ENCODE data around the gene TSPEAR. TPM values are rescaled to one million over a fixed set of nuclear protein-coding genes. Genes with fewer than 3 reads are reported as not detected.

Gene TSPEAR
- total RNA-seq, 2 donors from 2014 or later = 1.5 to 6.0 TPM

DNA sequence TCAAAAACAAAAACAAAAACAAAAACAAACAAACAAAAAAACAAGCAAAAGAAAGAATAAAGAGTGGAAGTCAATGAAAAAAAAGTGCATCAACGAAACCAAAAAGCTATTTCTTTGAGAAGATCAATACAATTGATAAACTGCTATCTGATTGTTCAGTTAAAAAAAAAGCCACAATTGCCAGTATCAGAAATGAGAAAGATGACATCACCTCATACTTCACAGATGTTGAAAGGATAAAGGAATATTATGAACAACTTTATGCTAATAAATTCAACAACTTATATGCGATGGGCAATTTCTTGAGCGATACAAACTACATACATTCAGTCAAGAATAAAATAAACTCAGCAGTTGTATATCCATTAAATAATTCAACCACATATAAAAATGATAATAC, 258.3 kb downstream of the TSPEAR start:
- H3K9me3 Mint-ChIP-seq = peaks cover 5% of the 10 kb centered on the region
- peaks cover 6% of the 10 kb centered on the region for H3K36me3 Mint-ChIP-seq (ENCODE audit: low read depth)
- H3K4me1 ChIP-seq (ENCODE audit: control insufficient read depth, insufficient read depth, low read length) = peaks cover 15% of the 10 kb centered on the region
- 96 to 97% methylated on average over 2 of the region's 3 CpGs for WGBS, 2 experiments (ENCODE audit: insufficient coverage in 1 of 2, insufficient read length in 1 of 2)
- peaks cover 36% of the 10 kb centered on the region for H3K36me3 ChIP-seq (ENCODE audit: control insufficient read depth, insufficient read depth, low read length)
- DNase-seq = no peak
- peaks cover 17% of the 10 kb centered on the region for H3K27me3 Mint-ChIP-seq (ENCODE audit: insufficient read depth)
- no peaks in the 10 kb centered on the region for H3K27me3 ChIP-seq (ENCODE audit: control insufficient read depth, insufficient read depth, low read length, poor library complexity, severe bottlenecking)
- TF ChIP-seq, protein P1, sequence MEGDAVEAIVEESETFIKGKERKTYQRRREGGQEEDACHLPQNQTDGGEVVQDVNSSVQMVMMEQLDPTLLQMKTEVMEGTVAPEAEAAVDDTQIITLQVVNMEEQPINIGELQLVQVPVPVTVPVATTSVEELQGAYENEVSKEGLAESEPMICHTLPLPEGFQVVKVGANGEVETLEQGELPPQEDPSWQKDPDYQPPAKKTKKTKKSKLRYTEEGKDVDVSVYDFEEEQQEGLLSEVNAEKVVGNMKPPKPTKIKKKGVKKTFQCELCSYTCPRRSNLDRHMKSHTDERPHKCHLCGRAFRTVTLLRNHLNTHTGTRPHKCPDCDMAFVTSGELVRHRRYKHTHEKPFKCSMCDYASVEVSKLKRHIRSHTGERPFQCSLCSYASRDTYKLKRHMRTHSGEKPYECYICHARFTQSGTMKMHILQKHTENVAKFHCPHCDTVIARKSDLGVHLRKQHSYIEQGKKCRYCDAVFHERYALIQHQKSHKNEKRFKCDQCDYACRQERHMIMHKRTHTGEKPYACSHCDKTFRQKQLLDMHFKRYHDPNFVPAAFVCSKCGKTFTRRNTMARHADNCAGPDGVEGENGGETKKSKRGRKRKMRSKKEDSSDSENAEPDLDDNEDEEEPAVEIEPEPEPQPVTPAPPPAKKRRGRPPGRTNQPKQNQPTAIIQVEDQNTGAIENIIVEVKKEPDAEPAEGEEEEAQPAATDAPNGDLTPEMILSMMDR (conservative IDR thresholded peaks at IDR 0.05) = no peak
- H3K4me3 ChIP-seq (ENCODE audit: low read length) = peak overlapping the region; percentile 83
- H3K27ac Mint-ChIP-seq = no peak overlapping the region
- peaks cover 28% of the 10 kb centered on the region for H3K9me3 ChIP-seq (ENCODE audit: control insufficient read depth, low read length)
- no peak overlapping the region for H3K4me3 Mint-ChIP-seq
- no peak overlapping the region for H3K9ac ChIP-seq (ENCODE audit: extremely low read depth, low read length, poor library complexity, severe bottlenecking)
- no peak overlapping the region for H3K27ac ChIP-seq (ENCODE audit: low read depth, low read length)
- H3K4me1 Mint-ChIP-seq = peaks cover 5% of the 10 kb centered on the region

DNA sequence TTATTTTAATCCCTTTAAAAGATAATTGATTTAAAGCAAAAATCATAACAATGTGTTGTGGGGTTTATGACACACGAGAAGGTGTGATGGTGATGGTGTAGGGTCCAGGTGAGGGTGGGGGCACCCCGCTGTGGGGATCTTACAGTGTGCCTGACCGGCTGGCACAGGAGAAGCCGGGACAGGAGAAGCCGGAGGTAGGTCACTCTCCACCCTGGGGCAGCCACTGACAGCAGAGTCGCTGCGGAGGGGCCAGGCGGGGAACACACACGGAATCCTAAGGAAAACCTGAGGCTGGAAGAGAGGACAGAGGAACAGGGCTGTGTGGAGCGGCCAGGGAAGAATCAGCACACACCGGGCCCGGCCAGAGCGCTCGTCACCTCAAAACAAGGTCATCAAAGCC, 260.4 kb downstream of the TSPEAR start:
- no peak overlapping the region for H3K4me3 Mint-ChIP-seq
- peaks cover 5% of the 10 kb centered on the region for H3K4me1 Mint-ChIP-seq
- no peak overlapping the region for H3K27ac Mint-ChIP-seq
- H3K36me3 Mint-ChIP-seq (ENCODE audit: low read depth) = no peaks in the 10 kb centered on the region
- H3K9me3 Mint-ChIP-seq = peaks cover 5% of the 10 kb centered on the region
- Histone ChIP-seq H3K9me3 (ENCODE audit: control insufficient read depth, low read length) (peaks cover 28% of the 10 kb centered on the region), H3K36me3 (ENCODE audit: control insufficient read depth, insufficient read depth, low read length) (peaks cover 26% of the 10 kb centered on the region), H3K27ac (ENCODE audit: low read depth, low read length) (no peak overlapping the region), H3K27me3 (ENCODE audit: control insufficient read depth, insufficient read depth, low read length, poor library complexity, severe bottlenecking) (no peaks in the 10 kb centered on the region), H3K4me1 (ENCODE audit: control insufficient read depth, insufficient read depth, low read length) (peaks cover 10% of the 10 kb centered on the region), H3K4me3 (ENCODE audit: low read length) (no peak overlapping the region), H3K9ac (ENCODE audit: extremely low read depth, low read length, poor library complexity, severe bottlenecking) (no peak overlapping the region)
- TF ChIP-seq, protein P1 (conservative IDR thresholded peaks at IDR 0.05) = no peak
- peaks cover 17% of the 10 kb centered on the region for H3K27me3 Mint-ChIP-seq (ENCODE audit: insufficient read depth)
- DNase-seq = peak; percentile 33
- WGBS, 2 experiments (ENCODE audit: insufficient coverage in 1 of 2, insufficient read length in 1 of 2) = 94 to 96% methylated on average over 13 to 14 of the region's 14 CpGs

DNA sequence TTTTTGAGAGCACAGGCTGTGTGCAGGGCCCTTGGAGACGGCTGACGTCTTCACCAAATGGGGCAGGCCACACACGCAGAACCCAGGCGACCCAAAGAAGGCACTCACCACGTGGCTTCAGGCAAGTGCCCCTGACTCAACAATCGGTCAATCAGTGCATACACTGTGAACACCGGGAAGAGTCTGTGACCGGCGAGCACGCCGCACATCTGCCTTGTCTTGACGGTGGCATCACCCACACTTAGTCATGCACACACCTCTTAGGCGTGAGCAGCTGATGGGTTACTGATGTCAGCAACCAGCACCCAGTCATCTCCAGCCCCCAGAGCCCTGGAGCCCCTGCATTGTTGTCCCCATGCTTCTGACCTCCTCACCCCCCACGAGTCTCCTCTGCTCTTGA, 261.0 kb downstream of the TSPEAR start:
- H3K9me3 Mint-ChIP-seq = peaks cover 5% of the 10 kb centered on the region
- TF ChIP-seq, protein P1 (conservative IDR thresholded peaks at IDR 0.05) = no peak
- peaks cover 5% of the 10 kb centered on the region for H3K4me1 Mint-ChIP-seq
- H3K27me3 ChIP-seq (ENCODE audit: control insufficient read depth, insufficient read depth, low read length, poor library complexity, severe bottlenecking) = no peaks in the 10 kb centered on the region
- H3K4me1 ChIP-seq (ENCODE audit: control insufficient read depth, insufficient read depth, low read length) = peaks cover 10% of the 10 kb centered on the region
- H3K4me3 ChIP-seq (ENCODE audit: low read length) = no peak overlapping the region
- H3K36me3 ChIP-seq (ENCODE audit: control insufficient read depth, insufficient read depth, low read length) = peaks cover 28% of the 10 kb centered on the region
- no peak overlapping the region for H3K27ac Mint-ChIP-seq
- no peak overlapping the region for H3K27ac ChIP-seq (ENCODE audit: low read depth, low read length)
- DNase-seq = no peak
- no peaks in the 10 kb centered on the region for H3K36me3 Mint-ChIP-seq (ENCODE audit: low read depth)
- peaks cover 17% of the 10 kb centered on the region for H3K27me3 Mint-ChIP-seq (ENCODE audit: insufficient read depth)
- peaks cover 28% of the 10 kb centered on the region for H3K9me3 ChIP-seq (ENCODE audit: control insufficient read depth, low read length)
- WGBS, 2 experiments (ENCODE audit: insufficient coverage in 1 of 2, insufficient read length in 1 of 2) = 82 to 86% methylated on average over 13 to 14 of the region's 14 CpGs
- no peak overlapping the region for H3K9ac ChIP-seq (ENCODE audit: extremely low read depth, low read length, poor library complexity, severe bottlenecking)
- H3K4me3 Mint-ChIP-seq = no peak overlapping the region

Measured in endodermal cell (in vitro differentiated cells).